ENCODE data around the gene ZNF609.

DNA sequence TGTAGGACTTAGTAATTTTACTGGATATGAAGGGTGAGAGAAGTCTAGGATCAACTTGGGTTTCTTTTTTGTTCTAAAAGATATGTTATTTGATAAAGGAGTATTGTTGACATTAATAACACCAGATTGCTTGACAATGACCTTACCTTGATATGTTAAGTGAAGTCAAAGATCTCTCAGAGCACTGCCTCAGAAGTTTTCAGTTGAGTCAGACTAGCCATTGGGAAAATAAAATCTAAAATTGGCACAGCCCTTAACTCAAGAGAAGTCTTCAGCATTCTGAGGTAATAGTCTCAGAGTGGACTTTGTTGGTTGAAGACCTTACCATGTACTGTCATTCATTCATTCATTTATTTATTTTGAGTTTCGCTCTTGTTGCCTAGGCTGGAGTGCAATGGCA is 22.4 kb upstream of the ZNF609 start:
- TF ChIP-seq, protein P1, sequence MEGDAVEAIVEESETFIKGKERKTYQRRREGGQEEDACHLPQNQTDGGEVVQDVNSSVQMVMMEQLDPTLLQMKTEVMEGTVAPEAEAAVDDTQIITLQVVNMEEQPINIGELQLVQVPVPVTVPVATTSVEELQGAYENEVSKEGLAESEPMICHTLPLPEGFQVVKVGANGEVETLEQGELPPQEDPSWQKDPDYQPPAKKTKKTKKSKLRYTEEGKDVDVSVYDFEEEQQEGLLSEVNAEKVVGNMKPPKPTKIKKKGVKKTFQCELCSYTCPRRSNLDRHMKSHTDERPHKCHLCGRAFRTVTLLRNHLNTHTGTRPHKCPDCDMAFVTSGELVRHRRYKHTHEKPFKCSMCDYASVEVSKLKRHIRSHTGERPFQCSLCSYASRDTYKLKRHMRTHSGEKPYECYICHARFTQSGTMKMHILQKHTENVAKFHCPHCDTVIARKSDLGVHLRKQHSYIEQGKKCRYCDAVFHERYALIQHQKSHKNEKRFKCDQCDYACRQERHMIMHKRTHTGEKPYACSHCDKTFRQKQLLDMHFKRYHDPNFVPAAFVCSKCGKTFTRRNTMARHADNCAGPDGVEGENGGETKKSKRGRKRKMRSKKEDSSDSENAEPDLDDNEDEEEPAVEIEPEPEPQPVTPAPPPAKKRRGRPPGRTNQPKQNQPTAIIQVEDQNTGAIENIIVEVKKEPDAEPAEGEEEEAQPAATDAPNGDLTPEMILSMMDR (IDR thresholded peaks at IDR 0.05): no peak
- no peak for TF ChIP-seq POLR2AphosphoS5 (IDR thresholded peaks at IDR 0.05; ENCODE audit: insufficient read depth in 1 of 2, low read depth in 1 of 2)
